DMS 273 (cell line): ENCODE results near the gene LTBP2.

Experiments used
- DNase-seq: peaks from one replicate; lab custom pipeline; 2025; ENCODE audit not compliant: unreplicated experiment; lab: John Stamatoyannopoulos, UW

The LTBP2 gene

DNA sequence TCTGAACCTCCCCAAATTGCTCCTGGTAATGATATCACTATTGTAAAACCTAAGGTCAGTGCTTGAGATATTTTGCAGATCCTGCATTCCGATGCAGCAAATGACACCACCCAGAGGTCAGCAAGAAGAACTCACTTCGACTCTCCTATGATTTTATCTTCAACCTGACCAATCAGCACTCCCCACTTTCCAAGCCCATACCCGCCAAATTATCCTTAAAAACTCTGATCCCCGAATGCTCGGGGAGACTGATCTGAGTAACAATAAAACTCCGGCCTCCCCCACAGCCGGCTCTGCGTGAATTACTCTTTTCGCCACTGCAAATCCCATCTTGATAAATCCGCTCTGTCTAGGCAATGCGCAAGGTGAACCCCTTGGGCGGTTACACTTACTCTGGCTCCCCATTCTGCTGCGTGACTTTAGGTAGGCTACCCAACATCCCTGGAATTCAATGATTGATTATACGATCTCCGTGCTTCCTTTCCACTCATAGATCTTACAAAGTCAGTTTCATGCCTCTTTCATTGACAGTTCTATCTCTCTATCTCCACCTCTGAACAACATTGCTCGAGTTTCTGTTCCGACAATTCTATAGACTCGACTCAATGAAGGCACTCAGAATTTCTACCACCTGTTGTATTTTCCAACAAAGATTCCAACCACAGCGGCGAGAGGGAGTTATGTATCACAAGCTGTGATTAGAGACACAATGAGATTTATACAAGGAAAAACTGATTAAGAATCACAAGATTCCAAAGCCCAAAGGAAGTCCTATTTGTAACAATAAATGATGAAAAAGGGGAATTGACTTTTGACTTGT is 119.9 kb downstream of the LTBP2 start:
- DNase-seq, result no peak

DNA sequence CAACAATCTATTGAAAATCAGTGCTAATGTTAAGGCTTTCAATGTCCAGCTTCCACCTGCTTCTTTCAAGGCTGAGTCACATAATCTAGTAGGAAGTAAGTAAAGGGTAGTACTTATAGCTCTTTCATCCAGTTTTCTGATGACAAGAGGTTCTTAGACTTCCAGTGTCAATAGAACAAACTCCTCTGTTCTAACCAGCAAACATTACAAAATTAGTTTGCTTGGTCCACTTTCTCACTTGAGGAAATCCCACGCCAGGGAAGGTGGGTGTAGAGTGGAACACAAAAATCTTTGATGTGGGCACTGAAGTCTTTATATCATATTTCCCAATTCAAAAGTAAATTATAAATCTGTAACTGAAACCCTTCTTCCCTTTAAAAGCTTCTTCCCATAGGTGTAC is 121.6 kb downstream of the LTBP2 start:
- DNase-seq, result no peak

DNA sequence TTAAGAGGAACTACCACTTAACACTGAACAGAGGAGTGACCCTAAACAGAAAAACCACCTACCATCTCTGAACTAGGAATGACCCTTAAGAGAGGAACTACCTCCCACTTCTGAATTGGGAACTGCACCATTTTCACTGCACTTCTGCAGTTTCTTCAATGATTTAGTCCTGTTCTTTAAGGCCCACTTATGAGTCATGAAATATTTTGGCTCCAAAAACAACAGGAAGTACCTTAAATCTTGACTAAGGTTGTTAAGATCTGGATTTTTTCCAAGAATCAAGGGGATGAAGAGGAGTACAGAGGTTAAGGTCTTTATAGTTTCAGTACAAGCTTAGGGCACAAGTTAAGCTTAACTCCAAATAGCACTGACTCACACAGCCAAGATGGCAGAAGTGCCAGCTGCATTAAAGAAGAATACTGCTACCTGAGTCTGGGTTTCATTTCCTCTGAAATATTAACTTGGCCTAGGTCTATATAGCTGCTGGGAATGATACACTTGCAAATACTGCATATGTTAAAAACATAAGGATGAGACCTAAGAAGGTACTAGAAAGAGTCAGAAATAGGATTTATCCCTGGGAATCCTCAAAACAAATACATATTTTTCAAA is 123.1 kb downstream of the LTBP2 start:
- no peak for DNase-seq

DNA sequence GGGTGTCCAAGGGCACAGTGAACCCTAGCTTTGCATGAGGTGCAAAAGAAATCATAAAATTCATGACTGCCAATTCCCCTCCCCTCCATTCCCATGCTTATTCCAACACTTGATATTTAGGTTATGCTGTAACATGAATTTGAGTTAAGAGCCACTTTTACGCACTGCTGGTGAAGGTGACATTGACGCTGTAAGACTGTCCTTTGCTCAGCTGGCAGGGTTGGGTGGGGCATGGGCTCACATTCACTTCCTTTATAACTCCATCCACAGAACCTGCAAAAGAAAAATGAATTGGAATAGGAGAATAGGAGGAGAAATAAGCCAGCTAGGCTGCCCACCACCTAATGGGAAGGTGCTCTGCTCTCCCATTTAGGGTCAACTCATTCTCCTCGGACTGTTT is 125.9 kb downstream of the LTBP2 start:
- no peak for DNase-seq

DNA sequence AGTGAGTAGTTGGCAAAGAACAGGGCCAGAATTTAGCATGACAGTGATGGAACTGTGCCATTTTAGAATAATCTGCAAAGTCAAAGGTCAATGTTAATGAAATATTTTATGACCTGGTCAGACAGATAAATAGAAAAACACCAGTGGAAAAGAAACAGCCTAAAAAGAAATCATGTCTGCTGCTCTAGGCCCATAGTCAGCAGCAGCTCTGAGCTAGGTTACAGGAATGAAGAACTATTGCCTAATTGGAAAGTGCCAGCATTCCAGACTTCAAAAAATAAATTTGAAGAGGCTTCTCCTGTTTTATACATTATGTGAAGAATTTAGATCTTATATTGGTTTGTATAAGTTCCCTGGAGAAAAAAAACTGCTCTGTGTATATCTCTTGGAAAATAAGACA is 128.7 kb downstream of the LTBP2 start:
- no peak for DNase-seq

DNA sequence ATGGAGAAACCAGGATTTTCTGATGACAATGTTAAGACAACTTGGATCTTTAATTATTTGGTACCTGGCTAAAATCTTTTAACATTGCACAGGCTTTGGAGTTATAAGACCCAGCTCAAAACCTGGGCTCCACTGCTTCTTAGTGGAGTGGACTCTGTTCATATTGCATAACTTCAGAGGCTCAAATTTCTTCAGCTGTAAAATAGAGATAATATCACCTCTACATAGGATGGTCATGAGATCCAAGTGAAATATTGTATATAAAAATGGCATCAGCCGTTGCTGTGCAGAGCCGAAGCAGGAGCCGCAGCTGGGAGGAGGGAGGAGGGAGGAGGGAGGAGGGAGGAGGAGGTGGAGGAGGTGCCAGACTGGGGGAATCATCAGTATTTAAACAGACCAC is 129.5 kb downstream of the LTBP2 start:
- no peak for DNase-seq

DNA sequence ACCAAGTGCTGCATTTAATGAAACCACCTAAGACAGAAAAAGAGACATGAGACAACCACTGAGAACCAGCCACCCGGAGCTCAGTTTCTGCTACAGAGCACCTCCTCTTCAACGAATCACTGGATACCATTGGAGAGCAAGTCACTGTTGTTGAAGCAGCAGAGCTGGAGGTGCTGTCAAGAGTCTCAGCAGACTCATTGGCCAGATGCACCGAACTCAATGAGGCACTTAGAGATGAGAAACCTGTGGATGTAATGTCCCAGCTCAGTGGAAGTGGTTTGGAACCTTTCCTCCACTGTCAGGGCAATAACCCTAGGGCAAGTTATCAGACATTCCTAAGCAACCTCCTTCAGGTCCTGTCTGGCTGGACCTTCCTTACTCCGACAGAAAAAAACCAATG is 132.0 kb downstream of the LTBP2 start:
- no peak for DNase-seq

DNA sequence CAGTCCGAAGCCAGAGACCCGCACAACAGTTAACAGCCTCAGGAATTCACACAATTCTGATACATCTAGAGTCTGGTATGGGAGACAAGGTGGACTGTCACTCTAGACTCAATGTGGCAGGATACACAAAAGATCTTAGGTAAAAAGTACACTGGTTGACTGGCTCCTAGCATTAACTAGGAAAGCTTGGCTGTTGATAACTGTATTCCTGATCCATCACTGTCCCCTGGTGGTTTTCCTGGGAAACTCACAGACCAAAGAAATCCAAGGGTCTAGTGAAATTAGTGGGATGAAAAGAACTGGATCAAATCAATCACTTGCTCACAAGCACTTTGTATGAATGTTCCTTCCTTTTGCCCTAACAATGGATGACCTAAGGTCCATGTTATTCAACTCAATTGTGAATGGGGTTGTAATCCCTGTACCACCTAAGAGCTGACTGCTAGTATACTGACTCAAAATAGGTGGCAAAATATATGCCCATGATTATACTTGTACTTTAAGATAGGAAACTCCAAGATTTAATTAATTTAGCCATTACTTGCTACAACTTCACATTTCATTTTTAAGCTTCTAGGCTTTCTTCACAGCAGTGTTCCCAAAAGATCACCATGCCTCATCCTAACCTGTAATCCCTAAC is 132.9 kb downstream of the LTBP2 start:
- DNase-seq, result peak; percentile 67

DNA sequence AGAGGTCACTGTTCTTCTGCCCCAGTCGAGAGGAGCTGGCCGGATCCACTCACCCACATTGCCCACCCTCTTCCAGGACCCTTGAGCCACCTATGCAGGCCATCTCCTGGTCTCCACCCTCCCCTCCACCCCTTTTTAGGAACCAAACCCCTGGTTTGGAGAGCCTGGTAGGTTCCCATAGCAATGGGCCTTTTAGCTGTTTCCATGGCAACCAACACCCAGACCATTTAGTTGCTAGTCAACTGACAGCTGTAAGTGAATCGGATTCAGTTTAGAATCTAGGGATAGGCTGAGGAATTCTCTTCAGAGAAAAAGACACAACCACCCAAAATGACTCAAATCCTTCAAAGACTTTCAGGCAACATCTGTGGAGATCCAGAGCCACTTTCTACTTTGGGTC is 135.4 kb downstream of the LTBP2 start:
- peak; percentile 34 for DNase-seq

DNA sequence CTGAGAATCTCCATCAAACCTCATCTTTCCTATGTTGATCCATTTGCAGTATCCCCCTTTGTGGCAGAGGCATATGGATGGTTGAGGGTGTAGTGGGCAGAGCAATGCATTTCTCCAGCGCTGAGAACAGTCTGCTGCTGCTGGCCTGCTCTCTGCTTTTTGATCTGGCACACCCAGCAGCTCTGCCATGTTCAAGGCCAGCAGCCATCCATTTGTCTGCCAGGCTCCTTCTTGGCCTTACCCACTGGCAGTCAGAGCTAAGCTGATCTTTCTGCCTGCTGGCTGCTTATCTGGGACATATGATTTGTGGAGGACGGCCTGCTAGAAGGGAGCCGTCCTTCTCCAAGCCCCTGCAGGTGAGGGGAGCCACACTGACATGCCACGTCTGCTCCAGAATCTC is 135.9 kb downstream of the LTBP2 start:
- DNase-seq, result no peak

DNA sequence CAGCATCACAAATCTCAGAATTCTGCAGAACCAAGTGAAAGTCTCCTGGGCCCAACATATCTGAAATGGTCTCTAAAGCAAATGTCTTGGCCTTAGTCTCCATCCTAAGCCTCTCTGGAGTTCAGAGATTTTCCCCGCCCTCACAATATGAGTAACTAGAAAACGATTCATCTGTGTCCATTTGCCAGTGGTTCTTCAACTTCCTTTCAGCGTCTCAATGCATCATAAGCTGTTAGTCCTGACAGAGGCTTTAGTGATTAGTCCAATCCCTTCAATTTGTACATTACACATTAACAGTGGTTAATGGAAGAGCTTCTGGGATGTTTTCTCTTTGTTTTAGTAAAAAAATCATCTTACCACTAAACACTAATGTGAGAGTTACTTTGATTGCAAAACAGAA is 136.4 kb downstream of the LTBP2 start:
- DNase-seq, result no peak

DNA sequence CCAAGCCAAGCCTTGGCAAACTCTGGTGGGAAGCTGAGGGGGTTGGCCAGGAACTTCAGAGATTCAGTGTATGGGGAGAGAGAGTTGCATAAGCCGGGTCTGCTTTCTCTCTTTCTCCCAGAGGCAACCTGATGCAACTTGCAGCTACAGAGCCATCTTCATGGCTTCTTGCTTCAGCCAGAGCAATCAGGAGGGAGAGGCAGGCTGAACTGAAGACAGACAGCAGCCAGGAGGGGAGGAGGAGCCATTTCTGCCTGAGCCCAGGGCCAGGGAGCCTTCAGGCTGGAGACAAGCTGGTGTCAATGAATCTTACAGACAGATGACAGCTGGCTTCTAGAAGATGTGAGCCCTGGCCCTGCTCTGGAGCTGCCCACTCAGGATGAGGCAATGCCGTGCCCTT is 137.7 kb downstream of the LTBP2 start:
- peak; percentile 55 for DNase-seq

DNA sequence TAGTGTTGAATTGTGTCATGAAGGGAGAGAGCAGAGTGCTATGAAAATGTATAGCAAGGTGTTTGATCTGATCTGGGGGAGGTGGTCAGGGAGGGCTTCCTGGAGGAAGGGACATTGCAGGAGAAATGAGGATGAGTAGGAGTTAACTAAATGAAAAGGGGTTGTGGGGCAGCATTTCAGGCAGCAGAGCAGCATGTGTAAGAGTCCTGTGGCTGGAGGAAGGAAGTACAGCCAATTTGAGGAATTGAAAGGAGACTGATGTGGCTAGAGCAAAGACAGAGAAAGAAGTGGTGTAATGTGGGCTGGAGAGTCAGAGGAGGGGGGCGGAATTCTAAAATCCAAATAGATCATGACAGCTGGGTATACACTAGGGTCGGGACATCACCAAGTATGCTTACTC is 139.4 kb downstream of the LTBP2 start:
- DNase-seq, result no peak

DNA sequence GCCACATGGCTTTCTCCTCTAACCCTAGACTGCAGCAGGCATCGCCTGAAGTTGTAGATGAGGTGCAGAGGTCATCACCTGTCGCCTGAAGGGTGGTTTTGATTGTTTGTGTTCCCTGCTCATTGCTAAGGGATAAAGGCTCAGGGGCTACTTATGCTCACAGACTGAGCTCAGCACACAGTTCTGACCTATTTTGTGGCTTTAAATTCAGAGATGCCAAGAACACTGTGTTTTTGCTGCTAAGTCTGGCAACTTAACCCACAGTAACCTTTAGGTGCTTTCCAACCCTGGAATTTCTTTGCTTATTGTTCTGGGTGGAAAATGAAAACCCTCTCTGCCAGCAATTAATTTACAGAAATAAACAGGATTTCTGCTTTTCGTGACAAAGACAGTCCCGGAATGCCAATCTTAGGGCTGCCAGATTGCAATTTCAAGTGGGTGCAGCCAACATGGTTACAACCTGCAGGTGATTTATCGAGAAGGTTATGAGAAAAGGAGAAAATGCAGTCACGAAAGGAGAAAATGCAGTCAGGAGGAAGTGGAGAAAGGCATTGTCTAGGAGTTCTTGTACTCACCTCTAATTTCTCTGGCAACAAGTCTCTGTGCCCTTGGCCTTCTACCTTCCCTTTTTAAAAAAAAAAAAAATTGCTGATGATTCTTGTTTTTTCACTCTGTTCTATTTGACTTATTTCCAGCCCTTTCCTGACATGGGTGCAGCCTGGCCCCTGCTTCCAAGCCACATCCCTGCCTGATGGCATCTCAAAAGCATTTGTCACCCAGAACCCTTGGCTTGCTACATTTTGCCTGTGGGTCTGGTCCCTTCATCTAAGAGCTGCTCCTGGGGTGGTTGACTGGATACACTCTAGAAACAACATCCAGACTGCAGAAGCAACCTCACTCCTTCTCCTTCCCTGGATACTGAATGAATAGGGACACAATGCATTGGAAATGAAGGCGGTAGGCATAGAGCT is 142.2 kb downstream of the LTBP2 start:
- no peak for DNase-seq

DNA sequence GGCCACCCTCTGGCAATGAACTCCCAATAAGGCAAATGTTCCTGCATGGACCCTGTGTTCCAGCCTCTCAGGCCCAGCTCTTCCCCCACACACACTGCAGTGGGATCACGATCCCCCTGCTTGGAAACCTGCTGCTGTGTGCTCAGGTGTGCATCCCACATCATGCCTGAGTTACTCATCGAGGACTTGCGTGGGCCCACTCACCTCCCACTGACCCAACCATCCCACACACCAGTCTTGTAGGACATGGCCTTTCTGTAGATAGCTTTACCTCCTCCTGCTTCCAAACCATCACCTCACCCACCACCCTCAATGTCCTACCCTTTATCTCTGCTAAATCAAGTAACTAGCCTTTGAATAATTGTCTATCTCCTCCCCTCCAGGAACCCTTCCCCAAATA is 143.5 kb downstream of the LTBP2 start:
- DNase-seq, result no peak

DNA sequence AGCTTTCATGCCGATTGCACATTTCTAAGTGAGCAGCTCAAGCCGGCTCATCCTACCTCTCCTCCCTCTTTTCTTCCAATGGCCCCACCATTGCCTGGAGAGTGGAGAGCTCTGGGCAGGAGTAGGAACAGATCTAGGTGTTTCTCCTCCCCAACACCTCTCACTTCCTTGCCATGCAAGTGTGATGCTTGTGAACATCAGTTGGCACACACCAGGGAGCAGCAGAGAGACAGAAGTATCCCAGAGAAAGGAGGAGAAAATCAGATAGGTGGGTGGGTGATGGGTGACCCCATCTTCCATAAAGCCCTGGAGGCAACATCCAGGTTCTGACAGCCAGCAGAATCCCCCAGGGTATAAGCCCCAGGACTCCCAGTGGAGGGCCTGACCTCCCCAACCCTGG is 146.7 kb downstream of the LTBP2 start:
- no peak for DNase-seq

DNA sequence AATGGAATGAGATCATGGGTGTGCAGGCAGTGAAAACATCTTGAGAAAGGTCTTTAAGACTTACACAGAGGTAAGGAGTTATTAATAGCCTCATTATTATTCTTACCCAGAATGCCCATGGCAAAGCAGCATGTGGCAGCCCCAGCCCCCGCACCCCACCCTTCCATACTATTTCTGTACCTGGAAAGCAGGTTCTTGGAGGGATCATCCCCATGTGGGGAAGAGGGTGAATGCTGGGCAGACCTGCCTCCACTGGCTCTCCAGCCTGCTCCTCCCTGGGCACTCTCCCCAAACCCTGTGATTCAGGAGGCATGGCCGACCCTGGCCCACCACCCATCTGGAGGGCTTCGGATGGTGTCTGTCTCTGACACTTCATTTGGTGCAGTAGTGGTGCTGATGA is 147.3 kb downstream of the LTBP2 start:
- DNase-seq, result no peak

DNA sequence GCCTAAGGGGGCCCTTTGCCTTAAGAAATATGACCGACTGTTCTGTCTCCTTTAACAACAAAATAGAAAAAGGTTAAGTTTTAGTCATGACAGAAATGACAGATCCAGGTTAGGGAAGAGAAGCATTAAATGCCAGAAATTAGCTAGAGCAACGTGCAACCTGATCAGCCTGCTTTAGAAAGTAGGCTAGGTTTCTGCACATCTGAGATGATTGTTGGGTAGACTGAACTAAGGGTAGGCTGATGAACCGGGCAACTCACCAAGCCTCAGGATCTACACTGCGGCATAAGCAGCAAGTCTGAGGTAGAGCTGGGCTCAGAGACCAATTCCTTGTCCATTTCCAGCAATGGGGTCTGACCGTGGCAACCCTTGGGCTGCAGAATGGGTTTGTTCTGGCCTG is 148.3 kb downstream of the LTBP2 start:
- DNase-seq, result no peak

DNA sequence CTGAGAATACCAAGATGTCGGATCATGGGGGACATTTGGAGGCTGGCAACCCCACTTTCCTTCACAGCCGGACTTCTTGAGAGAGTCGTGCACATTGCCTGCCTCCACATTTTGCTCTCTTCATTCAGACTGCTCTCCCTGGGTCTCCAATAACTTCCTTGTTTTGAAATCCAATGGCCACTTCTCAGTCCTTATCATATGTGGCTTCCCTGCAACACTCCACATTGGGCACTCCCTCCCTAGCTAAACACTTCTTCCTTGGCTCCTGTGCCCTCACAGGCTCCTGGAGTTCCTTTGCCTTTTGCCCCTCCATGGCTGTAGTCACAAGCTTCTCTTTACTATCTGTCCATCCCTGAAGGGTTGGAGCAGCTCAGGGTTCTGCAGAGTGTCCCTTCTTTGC is 149.0 kb downstream of the LTBP2 start:
- DNase-seq, result no peak

DNA sequence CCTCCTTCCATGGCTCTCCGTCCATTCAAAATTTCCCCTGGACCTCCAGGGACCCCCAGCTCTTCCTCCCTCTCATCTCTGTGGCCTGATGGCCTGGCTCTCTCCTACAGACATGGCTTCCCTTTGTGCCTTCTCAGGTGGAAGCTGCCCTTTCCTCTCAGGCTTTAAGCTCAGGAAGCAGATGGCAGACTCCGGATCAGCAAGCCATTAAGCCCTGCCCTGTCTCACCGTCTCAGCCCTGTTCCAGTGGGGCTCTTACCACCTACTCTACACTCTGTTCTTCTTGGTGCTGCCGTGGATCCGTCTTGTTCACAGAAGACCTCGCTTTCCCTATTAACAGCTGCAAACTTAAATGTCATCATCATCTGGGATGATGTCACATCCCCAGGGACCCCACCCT is 152.1 kb downstream of the LTBP2 start:
- DNase-seq, result peak; percentile 47

DNA sequence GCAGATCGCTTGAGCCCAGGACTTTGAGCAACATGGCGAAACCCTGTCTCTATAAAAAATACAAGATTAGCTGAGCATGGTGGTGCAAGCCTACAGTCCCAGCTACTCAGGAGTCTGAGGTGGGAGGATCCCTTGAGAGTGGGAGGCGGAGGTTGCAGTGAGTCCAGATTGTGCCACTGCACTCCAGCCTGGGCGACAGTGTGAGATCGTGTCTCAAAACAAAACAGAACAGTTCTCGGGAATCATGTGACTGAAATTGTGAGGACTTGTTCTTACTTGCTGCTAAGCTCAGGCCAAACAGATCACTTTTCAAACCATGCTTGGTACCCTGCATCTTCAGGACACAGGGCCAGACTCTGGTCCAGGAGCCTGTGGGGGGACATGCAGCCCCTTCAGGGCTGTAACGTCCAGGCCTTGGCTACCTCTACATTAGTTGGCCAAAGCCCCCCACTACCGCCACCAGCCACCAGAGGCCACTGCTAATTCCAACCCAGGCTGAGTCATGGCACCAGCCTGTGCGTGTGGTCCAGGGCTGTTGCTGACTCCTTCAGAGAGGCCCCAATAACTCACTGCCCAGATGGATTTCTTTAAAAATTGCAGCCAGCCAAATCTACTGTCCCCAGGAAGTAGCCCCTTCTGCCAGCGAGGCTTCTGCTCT is 152.6 kb downstream of the LTBP2 start:
- peak; percentile 73 for DNase-seq
